Heart left ventricle (tissue), 16 donors: Measurements from ENCODE around the gene TMEM266. TPM values are rescaled to one million over a fixed set of nuclear protein-coding genes. Genes with fewer than 3 reads are reported as not detected.

Experiments used
- ATAC-seq, 4 donors: fragments of 200-7000 bp; cut with Tn5 transposase; one replicate each; pipeline ENCODE4 v1.9.1; 2020 to 2022; ENCODE audit warnings: moderate library complexity in 4 of 4, mild to moderate bottlenecking in 3 of 4, moderate number of reproducible peaks in 1 of 4
- DNase-seq, 5 donors: peaks; one replicate each; pipeline ENCODE4 v3.0.0-alpha.2; 2020
- H3K27ac ChIP-seq, 12 donors: fragments of 200-600 bp; sonication (generic) in 4 of 12; one replicate each; pipeline versions ENCODE4 v1.5.0 to v1.8.0; 2016 to 2022; ENCODE audit warnings: mild to moderate bottlenecking in 2 of 12
- H3K27me3 ChIP-seq, 9 donors: fragments of 200-600 bp; sonication (generic) in 2 of 9; one replicate each; pipeline versions ENCODE4 v1.5.1 to v1.8.0; 2016 to 2022; ENCODE audit warnings: mild to moderate bottlenecking in 3 of 9
- H3K36me3 ChIP-seq, 9 donors: fragments of 200-600 bp; sonication (generic) in 2 of 9; one replicate each; pipeline versions ENCODE4 v1.5.0 to v1.8.0; 2018 to 2022; ENCODE audit warnings: mild to moderate bottlenecking in 2 of 9
- H3K4me1 ChIP-seq, 12 donors: fragments of 200-600 bp; sonication (generic) in 4 of 12; one replicate each; pipeline versions ENCODE4 v1.5.0 to v1.8.0; 2016 to 2022; ENCODE audit warnings: mild to moderate bottlenecking in 3 of 12
- H3K4me3 ChIP-seq, 12 donors: fragments of 200-600 bp; sonication (generic) in 4 of 12; one replicate each; pipeline versions ENCODE4 v1.5.0 to v1.8.0; 2017 to 2022; ENCODE audit warnings: mild to moderate bottlenecking in 9 of 12, moderate library complexity in 4 of 12
- H3K9me3 ChIP-seq, 12 donors: fragments of 200-600 bp; sonication (generic) in 4 of 12; one replicate each; pipeline versions ENCODE4 v1.5.0 to v1.8.0; 2016 to 2022; ENCODE audit warnings: mild to moderate bottlenecking in 1 of 12
- POLR2A ChIP-seq, 2 donors: fragments of 450-650 bp; IDR thresholded peaks; one replicate each; pipeline ENCODE4 v1.6.1; 2017; ENCODE audit warnings: antibody characterized with exemption in 2 of 2, mild to moderate bottlenecking in 2 of 2, moderate library complexity in 2 of 2
- WGBS, 4 donors: extraction: QIAGEN DNeasy Blood & Tissue Kit in 2 of 4; methylation state at CpG; one replicate each; pipeline versions ENCODE4 v1.1.5 to v1.1.7; 2013 to 2018; 5-methylcytosine and 5-hydroxymethylcytosine counted together
- intact Hi-C, 10 donors: fragments of 100-400 bp; cut with DNase I; formaldehyde crosslinking; loops; one replicate each; pipeline versions ENCODE4 v1.11.1 to v1.14.2; 2022
- polyA plus RNA-seq, 2 donors: library from polyadenylated mRNA; stranded (reverse); fragments of 200-250 nt; gene quantifications; one replicate each; pipeline ENCODE4 v1.2.3, GENCODE V29; 2013
- total RNA-seq, 9 donors: library from RNA; depleted of rRNA in 2 of 9; stranded (reverse); fragments of >200 nt in 2 of 9; fragmentation: NEBNext Ultra II Directional in 3 of 9; extraction: Animal tissue kit (Norgen Biotek cat#: 25700) in 3 of 9; gene quantifications; one replicate each; pipeline versions ENCODE4 v1.1.0 to v1.2.4, GENCODE V29; 2016 to 2023
- TF ChIP-seq, protein P1 (sequence below), 12 donors: fragments of 200-600 bp; sonication (generic) in 4 of 12; IDR thresholded peaks; one replicate each; pipeline versions ENCODE4 v1.5.0 to v1.8.0; 2018 to 2022; ENCODE audit warnings: antibody characterized with exemption in 12 of 12, mild to moderate bottlenecking in 5 of 12
- donor health status: ischemic (EF 13 %, LVEDD 7.1; RV severe dilation, severe dysfunction).
- donor health status: healthy with polysubstance abuse.
- donor health status: DM: no; HTN: yes; CAD: no.
- donor health status: DM: no; HTN: no; CAD: no.
- donor health status: ischemic (EF 25% LVEDD 6.9; RV normal size, moderate dysfunction).
- donor health status: ischemic (EF 25% LVEDD 5.7; RV mildly dilated, moderate dysfunction).
- donor health status: healthy.
- donor health status: DM: yes; HTN: yes; CAD: no.
- donor health status: ischemic (EF 35%, LVEDD 5.7; RV mildly dilated, moderate dysfunction).
- donor health status: nonischemic (EF 11% LVEDD 7.7; RV severe dilation, severe dysfunction).
- donor health status: DM: yes; HTN: yes; CAD: no.
- donor health status: PGD.
- donor health status: ischemic (EF 29% LVEDD 5.4; RV normal size, mild dysfunction).
- donor health status: nonischemic (EF 23%, LVEDD 6.1; RV moderate dilation, normal function).

The TMEM266 gene
- total and polyA plus RNA-seq, 11 donors, result 0.03 to 0.38 (median 0.28) TPM; not detected in 6

DNA sequence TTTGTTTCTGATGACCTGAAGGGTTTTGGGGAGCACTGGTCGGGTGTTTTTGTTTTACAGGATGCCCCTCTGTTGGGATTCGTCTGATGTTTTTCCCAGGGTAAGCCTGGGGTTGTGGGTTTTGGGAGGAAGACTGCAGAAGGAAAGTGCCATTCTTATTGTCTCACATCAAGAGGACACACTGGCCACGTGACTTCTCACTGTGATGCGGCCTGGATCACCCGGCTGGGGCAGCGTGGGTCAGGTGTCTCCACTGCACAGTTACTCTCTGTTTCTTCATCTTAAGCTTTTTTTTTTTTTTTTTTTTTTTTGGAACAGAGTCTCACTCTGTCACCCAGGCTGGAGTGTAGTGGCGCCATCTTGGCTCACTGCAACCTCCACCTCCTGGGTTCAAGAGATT is 120.5 kb downstream of the TMEM266 start:
- intact Hi-C loops, result no loop called here
- DNase-seq (no peak), ATAC-seq (no peak)
- no peak overlapping the region for H3K27ac ChIP-seq
- H3K4me3 ChIP-seq, result no peak overlapping the region
- no peaks in the 10 kb centered on the region for H3K9me3 ChIP-seq
- H3K4me1 ChIP-seq, result peaks cover 0 to 19% (median 13%) of the 10 kb centered on the region in 12 donors
- peaks cover 0 to 13% (median 0%) of the 10 kb centered on the region in 9 donors for H3K27me3 ChIP-seq
- 92 to 95% (median 93%) methylated on average over 7 of the region's 7 CpGs for WGBS, 4 donors
- no peaks in the 10 kb centered on the region for H3K36me3 ChIP-seq
- TF ChIP-seq POLR2A (IDR thresholded peaks at IDR 0.05), result no peak
- TF ChIP-seq, protein P1, sequence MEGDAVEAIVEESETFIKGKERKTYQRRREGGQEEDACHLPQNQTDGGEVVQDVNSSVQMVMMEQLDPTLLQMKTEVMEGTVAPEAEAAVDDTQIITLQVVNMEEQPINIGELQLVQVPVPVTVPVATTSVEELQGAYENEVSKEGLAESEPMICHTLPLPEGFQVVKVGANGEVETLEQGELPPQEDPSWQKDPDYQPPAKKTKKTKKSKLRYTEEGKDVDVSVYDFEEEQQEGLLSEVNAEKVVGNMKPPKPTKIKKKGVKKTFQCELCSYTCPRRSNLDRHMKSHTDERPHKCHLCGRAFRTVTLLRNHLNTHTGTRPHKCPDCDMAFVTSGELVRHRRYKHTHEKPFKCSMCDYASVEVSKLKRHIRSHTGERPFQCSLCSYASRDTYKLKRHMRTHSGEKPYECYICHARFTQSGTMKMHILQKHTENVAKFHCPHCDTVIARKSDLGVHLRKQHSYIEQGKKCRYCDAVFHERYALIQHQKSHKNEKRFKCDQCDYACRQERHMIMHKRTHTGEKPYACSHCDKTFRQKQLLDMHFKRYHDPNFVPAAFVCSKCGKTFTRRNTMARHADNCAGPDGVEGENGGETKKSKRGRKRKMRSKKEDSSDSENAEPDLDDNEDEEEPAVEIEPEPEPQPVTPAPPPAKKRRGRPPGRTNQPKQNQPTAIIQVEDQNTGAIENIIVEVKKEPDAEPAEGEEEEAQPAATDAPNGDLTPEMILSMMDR (IDR thresholded peaks at IDR 0.05), result no peak

DNA sequence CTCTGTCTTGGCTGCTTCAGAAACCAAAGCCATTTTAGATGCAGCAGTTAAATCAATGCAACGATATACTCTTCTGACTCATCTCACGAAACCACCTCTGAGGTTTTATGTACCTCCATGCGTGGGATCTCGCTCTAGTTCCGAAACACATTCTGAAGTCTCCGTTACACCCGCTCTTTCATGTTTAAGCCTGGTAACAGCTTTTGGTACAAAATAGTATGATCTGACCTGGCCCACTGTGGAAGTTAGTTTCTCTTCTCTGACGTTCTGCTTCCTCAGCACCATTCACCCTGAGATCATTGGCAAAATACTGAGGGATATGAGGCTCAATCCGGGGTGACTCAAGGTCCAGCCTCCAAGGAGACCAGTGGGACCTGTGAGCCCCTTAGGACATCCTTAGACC is 121.9 kb downstream of the TMEM266 start:
- 87 to 91% (median 89%) methylated on average over 9 of the region's 9 CpGs for WGBS, 4 donors
- intact Hi-C loops, result no loop called here
- H3K9me3 ChIP-seq, result no peaks in the 10 kb centered on the region
- H3K27me3 ChIP-seq, result peaks cover 0 to 21% (median 0%) of the 10 kb centered on the region in 9 donors
- H3K36me3 ChIP-seq, result no peaks in the 10 kb centered on the region
- no peak overlapping the region for H3K4me3 ChIP-seq
- DNase-seq (no peak), ATAC-seq (no peak)
- no peak overlapping the region for H3K27ac ChIP-seq
- TF ChIP-seq, protein P1 (IDR thresholded peaks at IDR 0.05), result no peak
- no peak for TF ChIP-seq POLR2A (IDR thresholded peaks at IDR 0.05)
- H3K4me1 ChIP-seq, result peaks cover 0 to 19% (median 13%) of the 10 kb centered on the region in 12 donors

DNA sequence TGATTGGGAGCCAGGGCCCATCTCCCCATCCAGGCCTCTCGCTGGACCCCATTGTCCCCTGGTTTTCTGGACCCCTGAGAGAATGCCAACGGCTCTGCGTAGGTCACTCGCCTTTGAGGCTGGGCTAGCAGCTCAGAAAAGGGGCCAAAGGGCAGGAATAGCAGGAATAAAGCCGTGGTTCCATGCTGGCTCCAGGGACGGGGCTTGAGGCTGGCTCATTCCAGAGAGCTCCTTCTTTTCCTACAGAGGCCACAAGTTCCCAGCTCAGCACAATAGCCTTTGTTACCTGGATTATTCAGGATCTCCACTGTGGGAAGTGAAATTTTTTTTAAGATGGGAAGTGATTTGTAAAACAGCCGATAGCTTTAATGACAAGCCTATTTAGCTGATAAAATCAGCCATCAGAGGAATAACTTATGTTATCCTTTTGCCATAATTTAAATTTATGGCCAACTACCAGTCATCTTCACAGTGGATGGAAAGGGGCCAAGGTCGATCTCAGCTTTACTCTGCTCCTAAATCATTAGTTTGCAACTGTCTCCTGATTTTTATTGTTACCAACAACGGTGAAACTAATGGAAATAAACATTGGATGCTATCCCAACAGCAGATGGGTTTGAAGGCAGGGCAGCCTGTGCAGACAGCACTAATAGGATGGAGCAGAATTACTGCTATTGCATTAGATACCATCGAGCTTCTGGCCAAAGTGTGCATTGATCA is 124.3 kb downstream of the TMEM266 start:
- intact Hi-C loops, result no loop called here
- Histone ChIP-seq H3K36me3 (no peaks in the 10 kb centered on the region), H3K9me3 (no peaks in the 10 kb centered on the region), H3K27ac (no peak overlapping the region), H3K4me1 (no peaks in the 10 kb centered on the region), H3K27me3 (peaks cover 0 to 35% (median 0%) of the 10 kb centered on the region in 9 donors), H3K4me3 (no peak overlapping the region)
- WGBS, 4 donors, result 65 to 77% (median 76%) methylated on average over 10 of the region's 10 CpGs
- DNase-seq (no peak), ATAC-seq (no peak)
- no peak for TF ChIP-seq POLR2A (IDR thresholded peaks at IDR 0.05)
- TF ChIP-seq, protein P1 (IDR thresholded peaks at IDR 0.05), result no peak

DNA sequence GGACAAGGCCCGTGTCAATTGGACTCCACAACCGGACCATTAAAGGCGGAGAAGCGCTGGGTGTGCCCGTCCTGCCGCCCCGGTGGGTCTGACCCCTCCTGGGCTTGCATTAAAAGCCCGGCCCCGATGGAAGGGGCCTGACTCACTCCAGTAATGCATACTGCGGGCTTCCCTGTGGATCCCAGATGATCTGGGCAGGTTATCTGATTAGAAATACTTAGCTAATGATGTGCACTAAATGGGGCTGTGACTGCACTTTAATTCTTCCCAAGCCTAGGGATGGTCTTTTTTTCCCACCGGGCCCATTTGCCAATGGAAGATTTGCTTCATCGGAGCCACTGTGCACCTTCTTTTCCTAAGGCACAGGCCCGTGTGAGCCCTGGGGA is 124.9 kb downstream of the TMEM266 start:
- H3K27me3 ChIP-seq, result peaks cover 0 to 40% (median 0%) of the 10 kb centered on the region in 9 donors
- no peaks in the 10 kb centered on the region for H3K4me1 ChIP-seq
- TF ChIP-seq, protein P1 (IDR thresholded peaks at IDR 0.05), result no peak
- TF ChIP-seq POLR2A (IDR thresholded peaks at IDR 0.05), result no peak
- no peak overlapping the region for H3K27ac ChIP-seq
- intact Hi-C loops, result loop anchor here in 1 of 10 donors (5.0 kb wide), 1 partner anchor 148 kb away; no protein-coding TSS in a partner anchor
- DNase-seq, result no peak
- no peak for ATAC-seq
- H3K9me3 ChIP-seq, result no peaks in the 10 kb centered on the region
- no peaks in the 10 kb centered on the region for H3K36me3 ChIP-seq
- no peak overlapping the region for H3K4me3 ChIP-seq
- 68 to 91% (median 82%) methylated on average over 12 to 13 of the region's 13 CpGs for WGBS, 4 donors
